ENCODE data around the gene HOXB7.

HOXB7 gene

GRCh38 chr17:48623583-48623982, 12.8 kb upstream of the HOXB7 start:
- DNase-seq (ENCODE audit: low spot score): no peak

- DNase-seq (ENCODE audit: low spot score): no peak
Observed at GRCh38 chr17:48622857-48623256, 12.0 kb upstream of the HOXB7 start.

GRCh38 chr17:48621410-48622392, 10.9 kb upstream of the HOXB7 start:
- no peak for DNase-seq (ENCODE audit: low spot score)

GRCh38 chr17:48620461-48621139, 9.8 kb upstream of the HOXB7 start:
- no peak for DNase-seq (ENCODE audit: low spot score)

- no peak for DNase-seq (ENCODE audit: low spot score)
Observed at GRCh38 chr17:48619826-48620449, 9.1 kb upstream of the HOXB7 start.

- DNase-seq (ENCODE audit: low spot score): peak; percentile 87
Observed at GRCh38 chr17:48618256-48618896, 7.6 kb upstream of the HOXB7 start.

- peak; percentile 68 for DNase-seq (ENCODE audit: low spot score)
Observed at GRCh38 chr17:48617471-48618255, 6.8 kb upstream of the HOXB7 start.

GRCh38 chr17:48616717-48617470, 6.1 kb upstream of the HOXB7 start:
- peak; percentile 46 for DNase-seq (ENCODE audit: low spot score)

- peak; percentile 23 for DNase-seq (ENCODE audit: low spot score)
Observed at GRCh38 chr17:48615963-48616716, 5.3 kb upstream of the HOXB7 start.

GRCh38 chr17:48615047-48615962, 4.5 kb upstream of the HOXB7 start, which contains the start of gene HOXB8:
TSS of gene HOXB8 (minus strand) at chr17:48615292. CDS start at chr17:48614704, 588 bp downstream.
- DNase-seq (ENCODE audit: low spot score): peak; percentile 90

GRCh38 chr17:48613862-48614694, 3.3 kb upstream of the HOXB7 start:
- DNase-seq (ENCODE audit: low spot score): peak; percentile 54

GRCh38 chr17:48612854-48613691, 2.3 kb upstream of the HOXB7 start:
- peak; percentile 59 for DNase-seq (ENCODE audit: low spot score)

GRCh38 chr17:48612456-48612853, 1.6 kb upstream of the HOXB7 start:
- no peak for DNase-seq (ENCODE audit: low spot score)

- peak; percentile 72 for DNase-seq (ENCODE audit: low spot score)
Observed at GRCh38 chr17:48611681-48612455, 1.1 kb upstream of the HOXB7 start.

- DNase-seq (ENCODE audit: low spot score): peak; percentile 47
Observed at GRCh38 chr17:48611213-48611612, 396 bp upstream of the HOXB7 start.

GRCh38 chr17:48609759-48610281, 997 bp downstream of the HOXB7 start:
- DNase-seq (ENCODE audit: low spot score): peak; percentile 27
